ENCODE results near the gene GOLGA6L25. TPM values are rescaled to one million over a fixed set of nuclear protein-coding genes. Genes with fewer than 3 reads are reported as not detected.
"Not testable (repeated sequence)": the region's sequence is repeated elsewhere in the genome, so short reads cannot be mapped to it uniquely, and the experiment has no call there.

The GOLGA6L25 gene, protein sequence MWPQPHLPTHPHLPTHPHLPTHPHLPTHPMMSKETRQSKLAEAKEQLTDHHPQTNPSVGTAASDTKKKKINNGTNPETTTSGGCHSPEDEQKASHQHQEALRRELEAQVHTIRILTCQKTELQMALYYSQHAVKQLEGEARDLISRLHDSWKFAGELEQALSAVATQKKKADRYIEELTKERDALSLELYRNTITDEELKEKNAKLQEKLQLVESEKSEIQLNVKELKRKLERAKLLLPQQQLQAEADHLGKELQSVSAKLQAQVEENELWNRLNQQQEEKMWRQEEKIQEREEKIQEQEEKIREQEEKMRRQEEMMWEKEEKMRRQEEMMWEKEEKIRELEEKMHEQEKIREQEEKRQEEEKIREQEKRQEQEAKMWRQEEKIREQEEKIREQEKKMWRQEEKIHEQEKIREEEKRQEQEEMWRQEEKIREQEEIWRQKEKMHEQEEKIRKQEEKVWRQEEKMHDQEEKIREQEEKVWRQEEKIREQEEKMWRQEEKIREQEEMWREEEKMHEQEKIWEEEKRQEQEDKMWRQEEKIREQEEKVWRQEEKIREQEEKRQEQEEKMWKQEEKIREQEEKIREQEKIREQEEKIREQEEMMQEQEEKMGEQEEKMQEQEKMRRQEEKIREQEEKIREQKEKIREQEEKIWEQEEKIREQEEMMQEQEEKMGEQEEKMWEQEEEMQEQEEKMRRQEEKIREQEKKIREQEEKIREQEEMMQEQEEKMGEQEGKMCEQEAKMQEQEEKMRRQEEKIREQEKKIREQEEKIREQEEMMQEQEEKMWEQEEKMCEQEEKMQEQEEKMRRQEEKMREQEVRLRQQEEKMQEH
- polyA plus RNA-seq, result not detected

DNA sequence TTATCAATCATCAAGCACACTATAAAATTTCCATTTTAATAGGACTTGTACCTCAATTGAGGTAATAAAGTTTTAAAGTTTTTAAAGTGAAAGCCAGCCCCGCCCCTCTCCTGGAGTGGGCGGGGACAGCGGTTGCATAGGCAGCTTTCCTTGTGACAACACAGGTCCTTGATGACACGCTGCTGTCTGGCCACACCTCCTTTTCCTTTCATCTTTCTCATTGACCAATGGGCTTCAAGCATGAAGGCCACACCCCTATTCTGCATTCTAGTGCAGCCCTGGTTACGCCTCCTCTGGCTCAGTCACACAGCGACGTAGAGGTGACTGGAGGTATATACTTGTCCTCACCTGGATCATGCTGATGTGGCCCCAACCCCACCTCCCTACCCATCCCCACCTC, at the start of gene GOLGA6L25:
Gene GOLGA6L25, plus strand, starts transcription at position 301 of the 400 bp plus-strand sequence. Its CDS starts 61 bp downstream, at position 362.
- H3K4me3 Mint-ChIP-seq; H3K9me3 Mint-ChIP-seq; H3K36me3 Mint-ChIP-seq; DNase-seq; H3K27me3 Mint-ChIP-seq (ENCODE audit: low read depth in 3 of 3); H3K4me1 Mint-ChIP-seq; H3K27ac Mint-ChIP-seq: not testable (repeated sequence)

DNA sequence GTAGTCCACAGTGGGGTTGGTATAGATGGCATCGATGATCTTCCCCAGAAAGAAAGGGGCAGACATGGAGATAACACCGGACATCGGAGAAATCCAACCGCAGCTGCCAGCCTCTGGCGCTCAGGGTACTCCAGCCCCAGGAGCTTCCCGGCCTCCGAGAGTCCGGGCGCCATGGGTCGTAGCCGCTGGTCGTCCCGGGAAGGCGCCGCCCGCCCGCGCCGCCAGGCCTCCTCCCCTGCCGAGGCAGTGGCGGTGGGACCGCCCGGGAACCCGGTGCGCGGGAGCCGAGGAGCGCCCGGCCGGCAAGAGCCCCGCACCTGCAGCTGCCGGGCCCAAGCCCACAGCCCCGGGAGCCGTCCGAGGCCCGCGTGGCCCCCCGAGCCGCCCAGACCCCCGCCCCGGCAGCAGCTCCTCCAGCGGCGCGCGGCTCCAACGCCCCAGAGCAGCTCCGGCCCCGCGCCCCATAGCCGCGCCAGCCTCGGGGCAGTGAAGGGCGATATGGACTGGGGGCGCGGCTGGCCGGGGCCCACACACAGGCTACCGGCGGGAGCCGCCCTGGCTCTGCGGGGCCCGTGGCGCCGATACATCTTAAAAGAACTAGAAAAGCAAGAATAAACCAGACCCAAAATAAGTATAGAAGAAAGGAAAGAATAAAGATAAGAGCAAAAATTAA, 45.0 kb upstream of the GOLGA6L25 start:
- not testable (repeated sequence) for H3K9me3 Mint-ChIP-seq, H3K36me3 Mint-ChIP-seq

DNA sequence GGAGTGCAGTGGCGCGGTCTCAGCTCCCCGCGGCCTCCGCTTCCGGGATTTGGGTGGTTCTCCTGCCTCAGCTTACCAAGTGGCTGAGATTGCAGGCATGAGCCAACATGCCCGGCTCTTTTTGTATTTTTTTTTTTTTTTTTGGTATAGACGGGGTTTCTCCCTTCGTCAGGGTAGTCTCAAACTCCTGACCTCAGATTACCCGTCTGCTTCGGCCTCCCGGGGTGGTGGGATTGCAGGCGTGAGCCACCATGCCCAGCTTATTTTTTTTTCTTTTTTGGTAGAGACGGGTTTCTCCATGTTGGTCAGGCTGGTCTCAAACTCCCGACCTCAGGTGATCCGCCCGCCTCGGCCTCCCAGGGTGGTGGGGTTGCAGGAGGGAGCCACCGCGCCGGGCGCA, 39.2 kb upstream of the GOLGA6L25 start:
- not testable (repeated sequence) for DNase-seq; H3K27me3 Mint-ChIP-seq (ENCODE audit: low read depth in 3 of 3); H3K36me3 Mint-ChIP-seq; H3K9me3 Mint-ChIP-seq; H3K4me3 Mint-ChIP-seq; H3K27ac Mint-ChIP-seq; H3K4me1 Mint-ChIP-seq

More for the DNA sequence above, 45.0 kb upstream of the GOLGA6L25 start:
- H3K27me3 Mint-ChIP-seq (ENCODE audit: low read depth in 3 of 3); H3K4me3 Mint-ChIP-seq; H3K27ac Mint-ChIP-seq; H3K4me1 Mint-ChIP-seq; DNase-seq: not testable (repeated sequence)

DNA sequence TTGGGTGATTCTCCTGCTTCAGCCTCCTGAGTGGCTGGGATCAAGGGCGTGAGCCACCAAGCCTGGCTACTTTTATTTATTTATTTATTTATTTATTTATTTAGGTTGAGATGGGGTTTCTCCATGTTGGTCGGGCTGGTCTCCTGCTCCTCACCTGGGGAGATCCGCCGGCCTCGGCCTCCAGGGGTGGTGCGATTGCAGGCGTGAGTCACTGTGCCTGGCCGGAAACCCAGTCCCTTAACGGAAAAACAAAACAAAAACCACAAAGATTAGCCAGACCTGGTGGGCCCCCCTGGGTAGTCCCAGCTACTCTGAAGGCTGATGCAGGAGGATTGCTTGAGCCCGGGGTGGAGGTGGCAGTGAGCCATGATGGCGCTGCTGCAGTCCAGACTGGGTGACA, 38.2 kb upstream of the GOLGA6L25 start:
- H3K27ac Mint-ChIP-seq; H3K9me3 Mint-ChIP-seq; DNase-seq; H3K36me3 Mint-ChIP-seq; H3K4me3 Mint-ChIP-seq; H3K27me3 Mint-ChIP-seq (ENCODE audit: low read depth in 3 of 3); H3K4me1 Mint-ChIP-seq: not testable (repeated sequence)

DNA sequence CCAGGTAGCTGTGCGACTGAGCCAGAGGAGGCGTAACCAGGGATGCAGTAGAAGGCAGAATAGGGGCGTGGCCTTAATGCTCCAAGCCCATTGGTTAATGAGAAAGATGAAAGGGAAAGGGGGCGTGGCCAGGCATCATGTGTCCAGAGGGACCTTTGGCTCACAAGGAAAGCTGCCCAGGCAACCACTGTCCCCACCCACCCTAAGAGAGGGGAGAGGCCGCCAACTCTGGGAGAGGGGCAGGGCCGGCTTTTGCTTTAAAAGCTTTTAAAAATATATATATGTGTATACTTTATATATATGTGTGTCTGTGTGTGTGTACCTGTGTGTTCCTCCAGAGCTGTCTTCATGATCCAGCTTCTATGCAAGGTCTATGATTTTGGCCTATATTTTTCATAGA, 20.4 kb upstream of the GOLGA6L25 start, which contains the start of gene GOLGA8G:
Gene GOLGA8G, minus strand, starts transcription at position 18 of the 400 bp plus-strand sequence. CDS start 62 bp downstream, outside the sequence.
- H3K36me3 Mint-ChIP-seq; H3K27ac Mint-ChIP-seq; H3K27me3 Mint-ChIP-seq (ENCODE audit: low read depth in 3 of 3); H3K4me1 Mint-ChIP-seq; H3K9me3 Mint-ChIP-seq; DNase-seq; H3K4me3 Mint-ChIP-seq: not testable (repeated sequence)

DNA sequence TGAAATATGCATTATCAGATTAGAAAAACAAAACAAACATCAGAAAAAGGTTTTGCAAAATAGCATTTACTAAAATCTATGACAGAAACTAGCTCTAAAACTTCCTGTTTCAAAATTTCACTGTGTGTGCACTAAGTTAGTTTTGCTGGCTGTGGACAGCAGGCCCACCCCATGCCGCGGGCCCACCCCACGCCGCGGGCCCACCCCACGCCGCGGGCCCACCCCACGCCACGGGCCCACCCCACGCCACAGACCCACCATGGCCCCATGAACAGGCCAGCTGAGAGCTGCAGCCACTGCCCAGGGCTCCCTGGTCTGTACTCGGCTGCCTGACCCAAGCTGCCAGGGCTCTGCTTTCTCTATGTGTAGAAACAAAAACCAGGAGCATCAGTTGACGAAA, 20.0 kb downstream of the GOLGA6L25 start:
- not testable (repeated sequence) for H3K27ac Mint-ChIP-seq; H3K4me1 Mint-ChIP-seq; DNase-seq; H3K27me3 Mint-ChIP-seq (ENCODE audit: low read depth in 3 of 3); H3K4me3 Mint-ChIP-seq; H3K36me3 Mint-ChIP-seq; H3K9me3 Mint-ChIP-seq

DNA sequence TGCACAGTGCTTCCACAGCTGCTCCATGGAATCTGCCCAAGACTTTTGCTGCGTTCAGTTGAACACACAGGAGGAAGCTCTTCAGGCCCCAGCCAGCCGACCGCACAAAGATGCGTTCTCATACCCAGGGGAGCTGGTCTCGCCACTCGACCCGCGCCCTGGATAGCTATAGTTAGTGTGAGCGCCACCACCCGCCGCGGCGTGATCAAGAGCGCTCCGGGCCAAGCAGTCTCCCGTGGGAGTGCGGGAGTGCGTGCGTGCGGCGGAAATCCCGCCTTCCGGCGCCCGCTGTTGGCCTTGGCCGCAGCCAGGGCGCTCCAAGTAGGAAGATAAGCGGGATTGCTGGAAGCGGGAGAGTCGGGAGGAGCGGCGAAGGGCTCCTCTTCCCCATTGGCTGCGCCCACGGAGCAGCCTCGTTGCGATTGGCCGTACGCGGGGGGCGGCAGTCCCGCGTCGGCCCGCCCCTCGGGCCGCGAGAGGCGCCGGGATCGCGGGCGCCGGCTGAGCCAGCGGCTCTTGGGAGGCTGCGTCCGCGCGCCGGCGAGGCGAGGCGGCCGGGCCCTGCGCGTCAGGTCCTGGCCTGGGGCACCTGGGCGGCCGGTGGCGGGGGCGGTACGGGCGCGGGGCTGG, 35.7 kb downstream of the GOLGA6L25 start:
- not testable (repeated sequence) for H3K9me3 Mint-ChIP-seq; H3K36me3 Mint-ChIP-seq; H3K27me3 Mint-ChIP-seq (ENCODE audit: low read depth in 3 of 3); DNase-seq; H3K4me1 Mint-ChIP-seq
- H3K27ac Mint-ChIP-seq, result peak overlapping the region in 1 of 6 donors; percentile 82
- H3K4me3 Mint-ChIP-seq, result peak overlapping the region in 1 of 5 donors; percentile 42

DNA sequence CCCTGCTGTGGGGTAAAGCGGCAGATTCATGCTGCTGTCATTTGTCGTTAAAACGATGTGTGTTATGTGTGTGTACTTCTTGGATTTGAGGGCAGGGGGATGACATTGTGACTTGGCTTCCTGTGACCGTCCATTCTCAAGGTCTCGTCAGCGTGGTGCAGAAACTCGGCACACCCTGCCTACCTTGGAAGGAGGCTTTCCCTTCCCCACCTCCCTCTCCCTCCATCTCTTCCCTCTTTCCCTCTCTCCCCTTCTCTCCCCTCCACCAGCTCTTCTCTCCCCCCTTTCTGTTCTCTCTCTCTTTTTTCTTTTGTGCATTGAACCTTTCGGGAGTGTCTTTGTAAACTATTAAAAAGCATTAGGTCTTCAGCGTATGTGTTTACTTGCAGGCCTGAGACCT, 36.4 kb downstream of the GOLGA6L25 start:
- DNase-seq, result peak in 2 of 3 donors; percentile 6 to 15
- H3K9me3 Mint-ChIP-seq; H3K27me3 Mint-ChIP-seq (ENCODE audit: low read depth in 3 of 3); H3K36me3 Mint-ChIP-seq; H3K4me1 Mint-ChIP-seq: not testable (repeated sequence)
- peak overlapping the region; percentile 82 to 98 (median 88) for H3K27ac Mint-ChIP-seq
- H3K4me3 Mint-ChIP-seq, result peak overlapping the region; percentile 91 to 100 (median 93)

DNA sequence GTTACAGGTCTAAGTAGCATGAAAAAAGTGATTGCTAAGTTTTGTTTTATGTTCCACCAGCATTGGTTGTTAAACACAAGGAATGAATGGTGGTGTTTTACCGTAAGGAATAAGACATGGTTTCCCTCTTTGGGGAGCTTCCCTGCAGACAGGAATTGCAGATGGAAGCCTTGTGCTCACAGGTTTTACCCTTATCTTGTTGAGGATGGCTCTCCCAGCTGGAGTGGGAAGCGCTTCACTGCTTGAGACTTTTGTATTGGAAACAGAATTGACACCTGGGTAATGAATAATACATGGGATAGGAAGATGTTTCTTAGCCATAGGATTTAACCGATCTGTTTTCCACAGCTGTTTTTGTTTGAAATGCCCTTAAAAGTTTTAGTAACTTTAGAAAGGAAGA, 39.0 kb downstream of the GOLGA6L25 start:
- H3K27ac Mint-ChIP-seq; H3K27me3 Mint-ChIP-seq (ENCODE audit: low read depth in 3 of 3); DNase-seq; H3K36me3 Mint-ChIP-seq; H3K4me3 Mint-ChIP-seq; H3K4me1 Mint-ChIP-seq; H3K9me3 Mint-ChIP-seq: not testable (repeated sequence)

DNA sequence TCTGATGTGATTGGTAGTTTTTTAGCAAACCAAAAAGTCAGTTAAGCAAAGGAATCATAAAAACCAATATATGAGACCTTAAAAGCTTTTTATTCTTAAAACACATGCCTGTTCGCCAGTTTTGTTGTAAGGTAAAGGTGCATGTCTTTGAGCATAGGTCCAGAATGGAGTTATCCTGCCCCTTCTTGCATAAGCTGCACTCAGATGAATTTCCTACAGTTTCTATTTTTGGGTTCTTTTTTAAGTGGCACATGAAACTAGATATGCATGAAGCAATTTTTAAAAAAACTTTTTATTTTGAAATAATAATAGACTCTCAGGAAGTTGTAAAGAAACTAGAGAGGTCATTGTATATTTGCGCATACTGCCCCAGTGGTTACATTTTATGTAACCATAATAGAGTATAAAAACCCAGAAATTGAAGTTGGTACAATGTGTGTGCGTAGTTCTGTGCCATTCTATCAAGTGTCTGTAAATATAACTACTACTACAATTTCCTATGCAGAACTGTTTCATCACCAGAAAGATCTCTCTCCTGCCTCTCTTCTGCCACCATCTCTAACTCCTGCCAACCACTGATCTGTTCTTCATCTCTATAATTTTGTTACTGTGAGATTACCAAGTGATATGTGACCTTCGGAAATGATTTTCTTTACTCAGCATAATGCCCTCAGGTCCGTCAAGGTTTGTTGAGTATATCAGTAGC, 40.2 kb downstream of the GOLGA6L25 start:
- not testable (repeated sequence) for H3K27me3 Mint-ChIP-seq (ENCODE audit: low read depth in 3 of 3); H3K36me3 Mint-ChIP-seq; H3K4me1 Mint-ChIP-seq; H3K27ac Mint-ChIP-seq; H3K4me3 Mint-ChIP-seq; H3K9me3 Mint-ChIP-seq; DNase-seq

DNA sequence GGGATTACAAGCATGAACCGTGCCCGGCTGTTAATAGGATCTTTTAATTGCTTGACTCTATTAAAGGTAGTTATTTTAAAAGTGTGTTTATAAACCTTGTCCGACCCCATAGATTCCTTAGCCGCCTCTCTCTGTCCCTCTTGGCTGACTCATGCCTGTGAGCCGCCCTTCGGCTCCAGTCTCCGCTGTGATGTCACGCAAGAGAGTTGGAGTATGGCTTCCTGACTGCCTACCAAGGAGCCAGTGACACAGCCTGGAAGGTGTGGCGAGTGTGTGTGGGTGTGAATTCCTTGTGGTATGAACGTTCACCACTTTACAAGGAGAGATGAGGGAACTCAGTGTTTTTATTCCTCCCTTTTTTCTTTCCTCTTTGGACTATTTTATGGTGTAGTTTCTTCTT, 44.1 kb downstream of the GOLGA6L25 start:
- not testable (repeated sequence) for H3K27ac Mint-ChIP-seq; H3K27me3 Mint-ChIP-seq (ENCODE audit: low read depth in 3 of 3); H3K4me3 Mint-ChIP-seq; H3K4me1 Mint-ChIP-seq; H3K36me3 Mint-ChIP-seq; H3K9me3 Mint-ChIP-seq; DNase-seq

DNA sequence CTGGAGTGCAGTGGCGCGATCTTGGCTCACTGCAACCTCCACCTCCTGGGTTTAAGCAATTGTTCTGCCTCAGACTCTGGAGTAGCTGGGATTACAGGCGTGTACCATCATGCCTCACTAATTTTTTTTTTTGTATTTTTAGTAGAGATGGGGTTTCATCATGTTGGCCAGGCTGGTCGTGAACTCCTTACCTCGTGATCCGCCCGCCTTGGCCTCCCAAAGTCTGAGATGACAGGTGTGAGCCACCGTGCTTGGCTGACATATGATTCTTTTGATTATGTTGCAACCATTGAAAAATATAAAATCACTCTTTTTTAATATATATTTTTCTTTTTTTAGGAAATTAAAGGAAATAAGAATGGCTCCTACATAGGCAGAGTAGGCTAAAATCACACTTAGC, 44.8 kb downstream of the GOLGA6L25 start:
- not testable (repeated sequence) for H3K27ac Mint-ChIP-seq; H3K9me3 Mint-ChIP-seq; H3K27me3 Mint-ChIP-seq (ENCODE audit: low read depth in 3 of 3); H3K4me3 Mint-ChIP-seq; H3K4me1 Mint-ChIP-seq; H3K36me3 Mint-ChIP-seq; DNase-seq

DNA sequence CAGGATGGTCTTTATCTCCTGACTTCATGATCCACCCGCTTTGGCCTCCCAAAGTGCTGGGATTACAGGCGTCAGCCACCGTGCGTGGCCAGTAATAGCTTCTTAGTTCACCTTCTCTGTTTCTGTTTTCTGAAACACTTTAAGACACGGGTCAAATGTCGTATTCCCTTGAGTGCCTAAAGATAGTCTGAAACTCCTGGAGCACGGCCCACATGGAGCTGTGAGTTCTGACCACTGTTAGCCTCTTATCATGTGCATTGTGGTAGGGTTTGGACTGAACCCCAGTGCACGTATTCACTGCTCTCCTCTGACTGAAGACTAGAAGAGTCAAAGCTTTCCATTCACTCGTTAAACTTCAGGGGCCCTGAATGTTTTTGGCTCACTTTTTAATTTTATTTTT, 48.8 kb downstream of the GOLGA6L25 start:
- not testable (repeated sequence) for H3K4me3 Mint-ChIP-seq; H3K4me1 Mint-ChIP-seq; H3K36me3 Mint-ChIP-seq; H3K27ac Mint-ChIP-seq; DNase-seq; H3K9me3 Mint-ChIP-seq; H3K27me3 Mint-ChIP-seq (ENCODE audit: low read depth in 3 of 3)
